Measurements from ENCODE around the gene RAB11FIP3. TPM values are rescaled to one million over a fixed set of nuclear protein-coding genes. Genes with fewer than 3 reads are reported as not detected.

The RAB11FIP3 gene
- total and polyA plus RNA-seq, 9 of the 15 experiments (the other 6 are each of a cell fraction or from before 2014, with no cell fraction given) = 0.46 to 13.1 (median 4.3) TPM

DNA sequence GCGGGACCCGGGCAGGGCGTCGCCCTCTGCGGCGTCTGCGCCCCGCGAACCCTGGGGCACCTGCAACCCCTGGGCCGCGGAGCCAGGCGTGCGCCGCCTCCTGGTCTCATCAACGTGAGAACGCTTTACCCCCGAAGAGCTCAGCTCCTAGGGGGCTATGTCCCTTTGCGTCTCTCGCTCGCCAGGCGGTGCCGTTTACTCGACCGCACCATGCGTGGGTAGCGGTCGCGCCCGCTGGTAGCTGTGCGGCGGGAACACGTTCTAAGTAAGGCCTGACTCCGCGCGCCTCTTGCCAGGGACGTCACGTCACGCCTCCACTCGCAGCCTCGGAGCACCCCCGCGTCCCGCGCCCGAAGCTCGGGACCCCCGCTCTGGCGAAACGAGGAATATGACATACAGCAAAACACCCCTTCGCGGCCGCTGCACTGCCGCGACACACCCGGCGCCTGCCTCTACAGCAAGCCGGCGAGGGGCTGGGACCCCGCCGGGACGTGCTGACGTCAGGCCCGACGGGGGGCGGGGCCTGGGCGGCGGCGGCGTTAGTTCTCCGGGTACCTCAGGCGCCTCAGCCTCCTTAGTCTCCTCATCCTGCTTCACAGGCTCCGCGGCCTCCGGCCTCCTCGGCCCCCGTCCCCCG is at the start of gene RAB11FIP3 (continued):
- TF ChIP-seq ZNF121 (CRISPR knock-in tag; conservative IDR thresholded peaks at IDR 0.05) = no peak
- peak; percentile 96 for TF ChIP-seq L3MBTL2 (IDR thresholded peaks at IDR 0.05)
- TF ChIP-seq ARHGAP35 (IDR thresholded peaks at IDR 0.05; ENCODE audit: partially characterized antibody) = no peak
- TF ChIP-seq, protein P1, sequence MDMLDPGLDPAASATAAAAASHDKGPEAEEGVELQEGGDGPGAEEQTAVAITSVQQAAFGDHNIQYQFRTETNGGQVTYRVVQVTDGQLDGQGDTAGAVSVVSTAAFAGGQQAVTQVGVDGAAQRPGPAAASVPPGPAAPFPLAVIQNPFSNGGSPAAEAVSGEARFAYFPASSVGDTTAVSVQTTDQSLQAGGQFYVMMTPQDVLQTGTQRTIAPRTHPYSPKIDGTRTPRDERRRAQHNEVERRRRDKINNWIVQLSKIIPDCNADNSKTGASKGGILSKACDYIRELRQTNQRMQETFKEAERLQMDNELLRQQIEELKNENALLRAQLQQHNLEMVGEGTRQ (CRISPR knock-in tag; IDR thresholded peaks at IDR 0.05) = no peak
- TF ChIP-seq, protein P2, sequence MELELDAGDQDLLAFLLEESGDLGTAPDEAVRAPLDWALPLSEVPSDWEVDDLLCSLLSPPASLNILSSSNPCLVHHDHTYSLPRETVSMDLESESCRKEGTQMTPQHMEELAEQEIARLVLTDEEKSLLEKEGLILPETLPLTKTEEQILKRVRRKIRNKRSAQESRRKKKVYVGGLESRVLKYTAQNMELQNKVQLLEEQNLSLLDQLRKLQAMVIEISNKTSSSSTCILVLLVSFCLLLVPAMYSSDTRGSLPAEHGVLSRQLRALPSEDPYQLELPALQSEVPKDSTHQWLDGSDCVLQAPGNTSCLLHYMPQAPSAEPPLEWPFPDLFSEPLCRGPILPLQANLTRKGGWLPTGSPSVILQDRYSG (tag; conservative IDR thresholded peaks at IDR 0.05; ENCODE audit: low read depth) = 0 out of 2 replicates have a peak, but pooled peaks have one; percentile 43
- peak; percentile 50 for TF ChIP-seq FIP1L1 (IDR thresholded peaks at IDR 0.05; ENCODE audit: low read depth, low read length, poor library complexity, severe bottlenecking)
- TF ChIP-seq SRSF9 (IDR thresholded peaks at IDR 0.05; ENCODE audit: borderline replicate concordance, low read depth, low read length) = no peak
- no peak for TF ChIP-seq SMARCE1 (IDR thresholded peaks at IDR 0.05)
- TF ChIP-seq ZNF384 (IDR thresholded peaks at IDR 0.05; ENCODE audit: low read depth, low read length) = no peak
- no peak; the same call in 1 of the 2 replicates for TF ChIP-seq CBFB (CRISPR knock-in tag; IDR thresholded peaks at IDR 0.05)
- no peak for TF ChIP-seq NR4A1 (CRISPR knock-in tag; IDR thresholded peaks at IDR 0.05)
- peak; percentile 76 for TF ChIP-seq NR4A1 (tag; IDR thresholded peaks at IDR 0.05)
- TF ChIP-seq ELF1 (tag; IDR thresholded peaks at IDR 0.05) = no peak
- TF ChIP-seq, protein P3, sequence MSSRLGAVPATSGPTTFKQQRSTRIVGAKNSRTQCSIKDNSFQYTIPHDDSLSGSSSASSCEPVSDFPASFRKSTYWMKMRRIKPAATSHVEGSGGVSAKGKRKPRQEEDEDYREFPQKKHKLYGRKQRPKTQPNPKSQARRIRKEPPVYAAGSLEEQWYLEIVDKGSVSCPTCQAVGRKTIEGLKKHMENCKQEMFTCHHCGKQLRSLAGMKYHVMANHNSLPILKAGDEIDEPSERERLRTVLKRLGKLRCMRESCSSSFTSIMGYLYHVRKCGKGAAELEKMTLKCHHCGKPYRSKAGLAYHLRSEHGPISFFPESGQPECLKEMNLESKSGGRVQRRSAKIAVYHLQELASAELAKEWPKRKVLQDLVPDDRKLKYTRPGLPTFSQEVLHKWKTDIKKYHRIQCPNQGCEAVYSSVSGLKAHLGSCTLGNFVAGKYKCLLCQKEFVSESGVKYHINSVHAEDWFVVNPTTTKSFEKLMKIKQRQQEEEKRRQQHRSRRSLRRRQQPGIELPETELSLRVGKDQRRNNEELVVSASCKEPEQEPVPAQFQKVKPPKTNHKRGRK (tag; IDR thresholded peaks at IDR 0.05) = no peak
- no peak for TF ChIP-seq DNMT1 (IDR thresholded peaks at IDR 0.05)
- peak; percentile 20; the same call in 1 of the 2 replicates for TF ChIP-seq ESRRA (IDR thresholded peaks at IDR 0.05; ENCODE audit: borderline replicate concordance, low read depth)
- TF ChIP-seq, protein P4, sequence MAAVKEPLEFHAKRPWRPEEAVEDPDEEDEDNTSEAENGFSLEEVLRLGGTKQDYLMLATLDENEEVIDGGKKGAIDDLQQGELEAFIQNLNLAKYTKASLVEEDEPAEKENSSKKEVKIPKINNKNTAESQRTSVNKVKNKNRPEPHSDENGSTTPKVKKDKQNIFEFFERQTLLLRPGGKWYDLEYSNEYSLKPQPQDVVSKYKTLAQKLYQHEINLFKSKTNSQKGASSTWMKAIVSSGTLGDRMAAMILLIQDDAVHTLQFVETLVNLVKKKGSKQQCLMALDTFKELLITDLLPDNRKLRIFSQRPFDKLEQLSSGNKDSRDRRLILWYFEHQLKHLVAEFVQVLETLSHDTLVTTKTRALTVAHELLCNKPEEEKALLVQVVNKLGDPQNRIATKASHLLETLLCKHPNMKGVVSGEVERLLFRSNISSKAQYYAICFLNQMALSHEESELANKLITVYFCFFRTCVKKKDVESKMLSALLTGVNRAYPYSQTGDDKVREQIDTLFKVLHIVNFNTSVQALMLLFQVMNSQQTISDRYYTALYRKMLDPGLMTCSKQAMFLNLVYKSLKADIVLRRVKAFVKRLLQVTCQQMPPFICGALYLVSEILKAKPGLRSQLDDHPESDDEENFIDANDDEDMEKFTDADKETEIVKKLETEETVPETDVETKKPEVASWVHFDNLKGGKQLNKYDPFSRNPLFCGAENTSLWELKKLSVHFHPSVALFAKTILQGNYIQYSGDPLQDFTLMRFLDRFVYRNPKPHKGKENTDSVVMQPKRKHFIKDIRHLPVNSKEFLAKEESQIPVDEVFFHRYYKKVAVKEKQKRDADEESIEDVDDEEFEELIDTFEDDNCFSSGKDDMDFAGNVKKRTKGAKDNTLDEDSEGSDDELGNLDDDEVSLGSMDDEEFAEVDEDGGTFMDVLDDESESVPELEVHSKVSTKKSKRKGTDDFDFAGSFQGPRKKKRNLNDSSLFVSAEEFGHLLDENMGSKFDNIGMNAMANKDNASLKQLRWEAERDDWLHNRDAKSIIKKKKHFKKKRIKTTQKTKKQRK (IDR thresholded peaks at IDR 0.05; ENCODE audit: borderline replicate concordance, low read depth, low read length) = no peak
- TF ChIP-seq EWSR1 (IDR thresholded peaks at IDR 0.05; ENCODE audit: borderline replicate concordance, low read depth, partially characterized antibody) = no peak
- TF ChIP-seq TGIF2 (CRISPR knock-in tag; IDR thresholded peaks at IDR 0.05) = no peak; the same call in 1 of the 2 replicates

All from K562 (cell line).